ENCODE data around the gene CD19.

DNA sequence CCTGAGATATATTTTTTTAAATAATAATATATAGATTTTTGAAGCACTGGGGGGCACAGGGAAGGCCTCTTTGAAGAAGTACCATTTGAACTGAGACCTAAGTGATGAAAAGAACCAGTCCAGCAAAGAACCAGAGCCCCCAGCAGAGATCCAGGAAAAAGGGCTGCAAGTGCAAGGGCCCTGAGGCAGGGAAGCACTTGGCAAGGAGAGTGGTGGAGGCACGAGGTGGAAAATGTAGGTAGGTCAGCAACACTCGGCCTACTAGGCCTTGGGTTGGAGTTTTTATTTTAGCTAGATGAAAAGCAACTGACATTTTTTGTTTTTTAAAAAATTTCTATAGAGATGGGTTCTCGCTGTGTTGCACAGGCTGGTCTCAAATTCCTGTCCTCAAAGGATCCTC, 1.6 kb upstream of the CD19 start:
- TF ChIP-seq, protein P1, sequence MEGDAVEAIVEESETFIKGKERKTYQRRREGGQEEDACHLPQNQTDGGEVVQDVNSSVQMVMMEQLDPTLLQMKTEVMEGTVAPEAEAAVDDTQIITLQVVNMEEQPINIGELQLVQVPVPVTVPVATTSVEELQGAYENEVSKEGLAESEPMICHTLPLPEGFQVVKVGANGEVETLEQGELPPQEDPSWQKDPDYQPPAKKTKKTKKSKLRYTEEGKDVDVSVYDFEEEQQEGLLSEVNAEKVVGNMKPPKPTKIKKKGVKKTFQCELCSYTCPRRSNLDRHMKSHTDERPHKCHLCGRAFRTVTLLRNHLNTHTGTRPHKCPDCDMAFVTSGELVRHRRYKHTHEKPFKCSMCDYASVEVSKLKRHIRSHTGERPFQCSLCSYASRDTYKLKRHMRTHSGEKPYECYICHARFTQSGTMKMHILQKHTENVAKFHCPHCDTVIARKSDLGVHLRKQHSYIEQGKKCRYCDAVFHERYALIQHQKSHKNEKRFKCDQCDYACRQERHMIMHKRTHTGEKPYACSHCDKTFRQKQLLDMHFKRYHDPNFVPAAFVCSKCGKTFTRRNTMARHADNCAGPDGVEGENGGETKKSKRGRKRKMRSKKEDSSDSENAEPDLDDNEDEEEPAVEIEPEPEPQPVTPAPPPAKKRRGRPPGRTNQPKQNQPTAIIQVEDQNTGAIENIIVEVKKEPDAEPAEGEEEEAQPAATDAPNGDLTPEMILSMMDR (IDR thresholded peaks at IDR 0.05) = no peak
- TF ChIP-seq POLR2A (IDR thresholded peaks at IDR 0.05) = no peak

Data from transverse colon (tissue), 3 donors.